Ovary (tissue), 3 donors: ENCODE data around the gene GLCCI1.

Experiments used
- POLR2A ChIP-seq: fragments of 450-650 bp; IDR thresholded peaks from one replicate; pipeline ENCODE4 v1.6.1; 2017; ENCODE audit warnings: antibody characterized with exemption, mild to moderate bottlenecking, moderate library complexity
- TF ChIP-seq, protein P1 (sequence below), 3 donors: fragments of 450-650 bp in 2 of 3; fragments of 200-600 bp in 1 of 3; IDR thresholded peaks; one replicate each; pipeline versions ENCODE4 v1.5.1 to v1.8.0; 2016 to 2022; ENCODE audit warnings: antibody characterized with exemption in 3 of 3, mild to moderate bottlenecking in 1 of 3
- donor health status: DM: no; HTN: no; CAD: no.

DNA sequence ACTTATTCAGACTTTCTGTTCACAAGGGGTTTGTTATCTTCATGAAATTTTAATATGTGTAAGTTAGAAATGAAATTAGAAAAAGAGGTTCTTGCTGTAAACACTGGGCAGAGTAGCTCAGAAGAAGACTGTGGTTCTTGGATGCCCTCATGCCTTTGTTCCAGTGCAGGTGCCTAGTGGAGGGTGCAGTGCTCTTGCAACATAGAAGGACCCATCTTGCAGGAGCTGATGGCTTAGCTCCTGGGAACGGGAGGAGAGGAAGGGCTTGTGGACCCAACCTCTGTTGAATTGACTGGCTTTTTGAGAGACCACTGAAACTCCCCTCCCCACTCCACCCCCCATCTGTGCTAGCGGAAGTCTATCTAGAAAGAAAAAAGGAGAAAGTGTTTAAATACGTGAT is 116.8 kb downstream of the GLCCI1 start:
- TF ChIP-seq, protein P1, sequence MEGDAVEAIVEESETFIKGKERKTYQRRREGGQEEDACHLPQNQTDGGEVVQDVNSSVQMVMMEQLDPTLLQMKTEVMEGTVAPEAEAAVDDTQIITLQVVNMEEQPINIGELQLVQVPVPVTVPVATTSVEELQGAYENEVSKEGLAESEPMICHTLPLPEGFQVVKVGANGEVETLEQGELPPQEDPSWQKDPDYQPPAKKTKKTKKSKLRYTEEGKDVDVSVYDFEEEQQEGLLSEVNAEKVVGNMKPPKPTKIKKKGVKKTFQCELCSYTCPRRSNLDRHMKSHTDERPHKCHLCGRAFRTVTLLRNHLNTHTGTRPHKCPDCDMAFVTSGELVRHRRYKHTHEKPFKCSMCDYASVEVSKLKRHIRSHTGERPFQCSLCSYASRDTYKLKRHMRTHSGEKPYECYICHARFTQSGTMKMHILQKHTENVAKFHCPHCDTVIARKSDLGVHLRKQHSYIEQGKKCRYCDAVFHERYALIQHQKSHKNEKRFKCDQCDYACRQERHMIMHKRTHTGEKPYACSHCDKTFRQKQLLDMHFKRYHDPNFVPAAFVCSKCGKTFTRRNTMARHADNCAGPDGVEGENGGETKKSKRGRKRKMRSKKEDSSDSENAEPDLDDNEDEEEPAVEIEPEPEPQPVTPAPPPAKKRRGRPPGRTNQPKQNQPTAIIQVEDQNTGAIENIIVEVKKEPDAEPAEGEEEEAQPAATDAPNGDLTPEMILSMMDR (IDR thresholded peaks at IDR 0.05), result no peak
- TF ChIP-seq POLR2A, result no peak
